Heart left ventricle (tissue), 13 donors: Measurements from ENCODE around the gene RPS18.

Source experiments
- CTCF ChIP-seq, 12 donors: fragments of 200-600 bp; sonication (generic) in 4 of 12; IDR thresholded peaks; one replicate each; pipeline versions ENCODE4 v1.5.0 to v1.8.0; 2018 to 2022; ENCODE audit warnings: antibody characterized with exemption in 12 of 12, mild to moderate bottlenecking in 5 of 12
- POLR2A ChIP-seq, 2 donors: fragments of 450-650 bp; IDR thresholded peaks; one replicate each; pipeline ENCODE4 v1.6.1; 2017; ENCODE audit warnings: antibody characterized with exemption in 2 of 2, mild to moderate bottlenecking in 2 of 2, moderate library complexity in 2 of 2
- donor health status: ischemic (EF 13 %, LVEDD 7.1; RV severe dilation, severe dysfunction).
- donor health status: DM: no; HTN: yes; CAD: no.
- donor health status: DM: no; HTN: no; CAD: no.
- donor health status: ischemic (EF 25% LVEDD 6.9; RV normal size, moderate dysfunction).
- donor health status: ischemic (EF 25% LVEDD 5.7; RV mildly dilated, moderate dysfunction).
- donor health status: ischemic (EF 35%, LVEDD 5.7; RV mildly dilated, moderate dysfunction).
- donor health status: nonischemic (EF 11% LVEDD 7.7; RV severe dilation, severe dysfunction).
- donor health status: DM: yes; HTN: yes; CAD: no.
- donor health status: PGD.
- donor health status: ischemic (EF 29% LVEDD 5.4; RV normal size, mild dysfunction).
- donor health status: nonischemic (EF 23%, LVEDD 6.1; RV moderate dilation, normal function).

GRCh38 chr6:33315793-33316602 is 44.1 kb downstream of the RPS18 start:
- no peak for TF ChIP-seq CTCF (IDR thresholded peaks at IDR 0.05)
- no peak for TF ChIP-seq POLR2A (IDR thresholded peaks at IDR 0.05)
